ENCODE measurements around the gene ACTRT2.

The ACTRT2 gene

DNA sequence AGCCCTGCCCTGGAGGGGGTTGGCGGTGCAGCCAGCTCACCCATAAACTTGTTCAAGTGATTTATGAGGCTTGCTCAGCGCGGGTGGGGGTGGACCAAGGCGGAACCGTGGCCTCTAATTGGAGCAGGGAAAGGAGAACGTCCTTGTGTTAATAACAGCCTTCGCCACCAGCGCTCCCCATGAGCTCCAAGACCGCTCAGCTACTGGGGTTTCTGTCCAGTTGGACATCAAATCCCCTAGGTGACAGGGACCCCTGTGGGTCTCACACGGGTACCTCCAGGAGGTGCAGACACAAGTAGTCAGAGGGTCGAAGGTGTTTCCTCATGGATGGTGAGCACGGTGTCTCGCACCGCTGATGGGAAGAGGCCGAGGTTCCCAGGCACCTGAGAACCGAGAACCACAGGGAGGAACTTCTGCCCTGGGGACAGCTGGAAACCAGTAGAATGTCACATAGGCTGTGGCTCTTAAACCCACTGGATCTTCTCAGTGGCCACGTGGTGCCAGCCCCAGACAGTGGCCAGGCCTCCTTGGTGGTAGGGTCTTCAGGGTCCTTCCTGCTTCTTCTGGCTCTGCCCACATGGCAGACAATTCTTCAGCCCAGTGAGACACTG, 3.7 kb upstream of the ACTRT2 start:
- no peak for DNase-seq (ENCODE audit: low read depth in 1 of 2, low spot score in 1 of 2)

- no peak for DNase-seq (ENCODE audit: low read depth in 1 of 2, low spot score in 1 of 2)
Measured at GRCh38 chr1:3018051-3018471, 3.2 kb upstream of the ACTRT2 start.

GRCh38 chr1:3018576-3018975, 2.7 kb upstream of the ACTRT2 start:
- DNase-seq (ENCODE audit: low read depth in 1 of 2, low spot score in 1 of 2) = no peak

DNA sequence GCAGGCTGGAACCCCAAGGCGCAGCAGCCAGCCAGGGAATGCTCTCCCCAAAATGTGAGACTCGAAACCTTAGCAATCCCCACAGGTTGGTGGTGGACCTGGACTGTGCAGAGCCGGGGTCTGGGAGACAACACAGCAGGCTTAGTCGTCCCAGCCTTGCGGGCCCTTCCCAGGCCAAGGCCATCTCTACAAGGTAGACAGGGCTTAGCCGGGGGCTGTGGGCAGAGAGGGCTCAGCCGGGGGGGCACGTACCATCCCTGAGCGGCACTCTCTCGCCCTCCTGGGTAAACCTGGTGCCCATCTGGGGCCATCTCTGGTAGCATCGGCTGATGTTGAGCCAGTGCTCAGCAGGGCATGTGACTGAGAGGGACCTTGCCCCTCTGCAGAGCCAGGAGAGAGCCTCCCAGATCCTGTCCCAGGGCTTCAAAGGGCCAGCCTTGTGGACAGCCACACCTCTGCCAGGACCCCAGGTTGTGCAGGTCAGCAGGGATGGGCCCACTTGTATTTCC, 2.2 kb upstream of the ACTRT2 start:
- DNase-seq (ENCODE audit: low read depth in 1 of 2, low spot score in 1 of 2) = no peak

GRCh38 chr1:3019516-3020051, 1.7 kb upstream of the ACTRT2 start:
- DNase-seq (ENCODE audit: low read depth in 1 of 2, low spot score in 1 of 2) = no peak

- no peak for DNase-seq (ENCODE audit: low read depth in 1 of 2, low spot score in 1 of 2)
Measured at GRCh38 chr1:3020263-3020909, 881 bp upstream of the ACTRT2 start.

DNA sequence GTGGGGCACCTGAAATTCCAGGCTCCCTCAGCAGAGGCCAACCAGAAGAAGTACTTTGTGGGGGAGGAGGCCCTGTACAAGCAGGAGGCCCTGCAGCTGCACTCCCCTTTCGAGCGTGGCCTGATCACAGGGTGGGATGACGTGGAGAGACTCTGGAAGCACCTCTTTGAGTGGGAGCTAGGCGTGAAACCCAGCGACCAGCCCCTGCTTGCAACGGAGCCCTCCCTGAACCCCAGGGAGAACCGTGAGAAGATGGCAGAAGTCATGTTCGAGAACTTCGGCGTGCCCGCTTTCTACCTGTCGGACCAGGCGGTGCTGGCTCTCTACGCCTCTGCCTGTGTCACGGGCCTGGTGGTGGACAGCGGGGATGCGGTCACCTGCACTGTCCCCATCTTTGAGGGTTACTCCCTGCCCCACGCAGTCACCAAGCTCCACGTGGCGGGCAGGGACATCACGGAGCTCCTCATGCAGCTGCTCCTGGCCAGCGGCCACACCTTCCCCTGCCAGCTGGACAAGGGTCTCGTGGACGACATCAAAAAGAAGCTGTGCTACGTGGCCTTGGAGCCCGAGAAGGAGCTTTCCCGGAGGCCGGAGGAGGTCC, 634 bp downstream of the ACTRT2 start:
- DNase-seq (ENCODE audit: low read depth in 1 of 2, low spot score in 1 of 2) = no peak

DNA sequence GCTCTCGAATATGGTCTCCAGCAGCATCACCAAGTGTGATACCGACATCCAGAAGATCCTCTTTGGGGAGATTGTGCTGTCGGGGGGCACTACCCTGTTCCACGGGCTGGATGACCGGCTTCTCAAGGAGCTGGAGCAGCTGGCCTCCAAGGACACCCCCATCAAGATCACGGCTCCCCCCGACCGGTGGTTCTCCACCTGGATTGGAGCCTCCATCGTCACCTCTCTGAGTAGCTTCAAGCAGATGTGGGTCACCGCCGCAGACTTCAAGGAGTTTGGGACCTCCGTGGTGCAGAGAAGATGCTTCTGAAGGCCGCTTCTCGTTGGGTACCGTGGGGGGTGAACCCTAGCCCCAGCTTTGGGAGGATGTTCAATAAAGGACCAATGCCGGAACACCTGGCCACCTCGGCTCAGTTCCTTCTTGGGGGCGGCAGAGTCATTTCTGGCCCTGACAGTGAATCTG, 1.3 kb downstream of the ACTRT2 start:
- no peak for DNase-seq (ENCODE audit: low read depth in 1 of 2, low spot score in 1 of 2)

DNA sequence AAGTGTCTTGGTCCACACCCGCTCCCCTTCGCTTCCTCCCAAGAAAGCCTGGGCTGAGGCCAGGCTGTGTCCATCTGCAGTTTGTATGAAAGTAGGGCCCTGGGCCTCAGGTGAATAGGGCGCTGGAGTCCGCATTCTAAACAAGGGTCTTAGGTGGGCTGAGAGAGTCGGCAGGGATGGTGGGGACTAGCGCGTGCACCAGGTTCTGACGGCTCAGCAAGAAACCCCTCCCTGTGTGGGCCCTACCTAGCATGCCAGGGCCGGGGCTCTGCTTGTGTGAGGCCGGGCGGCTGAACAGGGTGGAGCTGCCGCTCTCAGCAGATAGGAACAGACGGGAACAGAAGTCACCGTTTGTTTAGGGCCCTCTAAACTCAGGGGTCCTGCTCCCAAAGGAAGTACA, 1.7 kb downstream of the ACTRT2 start:
- no peak for DNase-seq (ENCODE audit: low read depth in 1 of 2, low spot score in 1 of 2)

DNA sequence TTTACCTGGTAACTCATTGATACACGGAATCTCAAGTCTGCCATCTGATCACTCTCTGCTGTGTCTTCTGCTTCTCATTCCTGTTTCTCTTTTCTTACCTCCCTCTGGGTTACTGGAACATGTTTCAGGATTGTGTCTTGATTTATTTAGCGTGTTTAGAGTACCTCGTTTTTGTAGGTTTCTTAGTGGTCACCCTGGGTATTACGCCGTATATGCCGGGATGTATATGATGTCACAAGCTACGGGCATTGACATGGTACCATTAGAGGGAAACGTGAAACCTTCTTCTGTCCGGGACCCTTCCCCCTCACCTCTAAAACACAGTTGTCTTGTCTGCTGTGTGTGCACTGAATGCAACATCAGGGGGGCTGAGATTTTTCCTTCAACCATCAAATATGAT, 2.8 kb downstream of the ACTRT2 start:
- no peak for DNase-seq (ENCODE audit: low read depth in 1 of 2, low spot score in 1 of 2)

- no peak for DNase-seq (ENCODE audit: low read depth in 1 of 2, low spot score in 1 of 2)
Measured at GRCh38 chr1:3024588-3024987, 3.3 kb downstream of the ACTRT2 start.

DNA sequence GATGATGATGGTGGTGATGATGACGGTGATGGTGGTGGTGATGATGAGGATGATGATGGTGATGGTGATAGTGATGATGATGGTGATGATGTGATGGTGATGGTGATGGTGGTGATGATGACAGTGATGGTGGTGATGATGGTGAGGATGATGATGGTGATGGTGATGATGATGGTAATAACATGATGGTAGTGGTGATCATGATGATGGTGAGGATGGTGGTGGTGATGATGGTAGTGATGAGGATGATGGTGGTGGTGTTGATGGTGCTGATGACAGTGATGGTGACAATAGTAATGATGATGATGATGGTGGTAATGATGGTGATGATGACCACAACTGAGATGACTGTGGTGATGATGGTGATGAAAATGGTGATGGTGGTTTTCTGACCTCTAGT, 4.9 kb downstream of the ACTRT2 start:
- DNase-seq (ENCODE audit: low read depth in 1 of 2, low spot score in 1 of 2) = no peak

GRCh38 chr1:3026581-3027391, 5.5 kb downstream of the ACTRT2 start:
- DNase-seq (ENCODE audit: low read depth in 1 of 2, low spot score in 1 of 2) = no peak

GRCh38 chr1:3027611-3028371, 6.5 kb downstream of the ACTRT2 start:
- DNase-seq (ENCODE audit: low read depth in 1 of 2, low spot score in 1 of 2) = no peak

GRCh38 chr1:3028531-3029282, 7.4 kb downstream of the ACTRT2 start:
- no peak for DNase-seq (ENCODE audit: low read depth in 1 of 2, low spot score in 1 of 2)

GRCh38 chr1:3029481-3029961, 8.3 kb downstream of the ACTRT2 start:
- no peak for DNase-seq (ENCODE audit: low read depth in 1 of 2, low spot score in 1 of 2)

DNA sequence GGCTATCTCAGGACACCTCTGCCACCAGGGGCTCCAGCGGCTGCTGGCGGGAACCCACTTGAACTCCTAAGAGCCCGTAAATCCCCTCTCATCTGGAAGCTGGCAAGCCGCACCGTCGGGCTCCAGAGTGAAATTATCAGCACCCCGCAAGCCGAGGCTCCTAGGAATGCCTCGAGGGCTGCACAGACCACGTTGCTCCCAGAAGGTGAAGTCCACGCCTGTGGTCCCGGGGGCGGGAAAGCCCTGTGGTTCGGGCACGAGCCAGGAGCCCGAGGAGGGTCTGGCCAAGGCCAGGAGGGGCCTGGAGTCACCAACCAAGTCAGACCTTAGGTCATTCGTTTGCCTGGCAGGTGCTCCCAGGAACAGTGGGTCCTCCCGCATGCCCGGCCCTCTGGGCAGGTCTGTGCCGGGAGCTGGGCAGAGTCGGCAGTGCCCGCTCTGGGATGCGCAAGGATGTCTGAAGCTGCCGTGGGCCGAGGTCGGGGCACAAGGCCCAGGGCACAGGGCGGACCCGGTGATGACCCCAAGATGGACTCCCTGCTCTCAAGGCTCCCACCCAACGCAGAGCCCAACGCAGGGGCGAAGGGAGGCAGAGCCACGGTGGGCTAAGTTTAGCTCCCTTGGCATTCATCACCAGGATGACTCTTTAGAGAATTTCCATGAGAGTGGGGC, 8.9 kb downstream of the ACTRT2 start:
- DNase-seq (ENCODE audit: low read depth in 1 of 2, low spot score in 1 of 2) = no peak

GRCh38 chr1:3030663-3031381, 9.6 kb downstream of the ACTRT2 start:
- DNase-seq (ENCODE audit: low read depth in 1 of 2, low spot score in 1 of 2) = no peak

All from activated T-helper 1 cell treated with anti-CD3 and anti-CD28 coated beads, Interleukin-2, amount 50 U/mL, for 16 hours (primary cell).